Measurements from ENCODE around the gene HEPN1. TPM values are rescaled to one million over a fixed set of nuclear protein-coding genes. Genes with fewer than 3 reads are reported as not detected.

HEPN1 gene
- total RNA-seq, 1 donor from 2014 or later = not detected

- Histone ChIP-seq H3K9me3 (ENCODE audit: insufficient read depth, low read depth, low read length) (no peaks in the 10 kb centered on the region), H3K27me3 (ENCODE audit: insufficient read depth, low read length) (no peaks in the 10 kb centered on the region), H3K27ac (ENCODE audit: low read depth, low read length) (no peak overlapping the region), H3K4me3 (ENCODE audit: insufficient read depth, low read depth, low read length) (no peak overlapping the region), H4K20me1 (ENCODE audit: insufficient read depth, low read length) (no peaks in the 10 kb centered on the region), H3K4me1 (ENCODE audit: insufficient read depth, low read length) (peaks cover 10% of the 10 kb centered on the region), H3K9ac (ENCODE audit: low read length) (no peak overlapping the region), H3K4me2 (ENCODE audit: low read length) (no peak overlapping the region), H3K36me3 (ENCODE audit: insufficient read depth, low read length) (no peaks in the 10 kb centered on the region), H2AFZ (ENCODE audit: low read depth, low read length) (no peak overlapping the region), H3K79me2 (ENCODE audit: insufficient read depth, low read length) (no peaks in the 10 kb centered on the region)
- Mint-ChIP-seq H3K4me3 (ENCODE audit: unreplicated experiment) (no peak overlapping the region), H3K4me1 (ENCODE audit: low read depth, unreplicated experiment) (peaks cover 16% of the 10 kb centered on the region), H3K27ac (ENCODE audit: unreplicated experiment) (no peak overlapping the region), H3K9me3 (ENCODE audit: unreplicated experiment) (peaks cover 2% of the 10 kb centered on the region), H3K36me3 (ENCODE audit: low read depth, unreplicated experiment) (peaks cover 2% of the 10 kb centered on the region), H3K27me3 (ENCODE audit: low read depth, unreplicated experiment) (peaks cover 27% of the 10 kb centered on the region)
- TF ChIP-seq EZH2 (IDR thresholded peaks at IDR 0.05; ENCODE audit: insufficient read depth, low read length) = no peak
- TF ChIP-seq CTCF (IDR thresholded peaks at IDR 0.05; ENCODE audit: insufficient read depth, low read depth, low read length) = no peak
- FAIRE-seq (no peak), DNase-seq (ENCODE audit: low read depth) (no peak)
Observed at GRCh38 chr11:124884869-124885479, 34.1 kb upstream of the HEPN1 start.

GRCh38 chr11:124886476-124886875, 32.6 kb upstream of the HEPN1 start:
- Histone ChIP-seq H4K20me1 (ENCODE audit: insufficient read depth, low read length) (no peaks in the 10 kb centered on the region), H3K9me3 (ENCODE audit: insufficient read depth, low read depth, low read length) (no peaks in the 10 kb centered on the region), H3K27ac (ENCODE audit: low read depth, low read length) (no peak overlapping the region), H3K4me2 (ENCODE audit: low read length) (no peak overlapping the region), H3K9ac (ENCODE audit: low read length) (no peak overlapping the region), H2AFZ (ENCODE audit: low read depth, low read length) (no peak overlapping the region), H3K27me3 (ENCODE audit: insufficient read depth, low read length) (no peaks in the 10 kb centered on the region), H3K36me3 (ENCODE audit: insufficient read depth, low read length) (no peaks in the 10 kb centered on the region), H3K4me3 (ENCODE audit: insufficient read depth, low read depth, low read length) (no peak overlapping the region), H3K4me1 (ENCODE audit: insufficient read depth, low read length) (peaks cover 10% of the 10 kb centered on the region), H3K79me2 (ENCODE audit: insufficient read depth, low read length) (no peaks in the 10 kb centered on the region)
- Mint-ChIP-seq H3K4me3 (ENCODE audit: unreplicated experiment) (no peak overlapping the region), H3K36me3 (ENCODE audit: low read depth, unreplicated experiment) (peaks cover 2% of the 10 kb centered on the region), H3K27me3 (ENCODE audit: low read depth, unreplicated experiment) (peaks cover 28% of the 10 kb centered on the region), H3K4me1 (ENCODE audit: low read depth, unreplicated experiment) (peaks cover 19% of the 10 kb centered on the region), H3K9me3 (ENCODE audit: unreplicated experiment) (peaks cover 2% of the 10 kb centered on the region), H3K27ac (ENCODE audit: unreplicated experiment) (no peak overlapping the region)
- FAIRE-seq = no peak
- TF ChIP-seq EZH2 (IDR thresholded peaks at IDR 0.05; ENCODE audit: insufficient read depth, low read length) (no peak), CTCF (IDR thresholded peaks at IDR 0.05; ENCODE audit: insufficient read depth, low read depth, low read length) (no peak)
- DNase-seq (ENCODE audit: low read depth) = no peak

DNA sequence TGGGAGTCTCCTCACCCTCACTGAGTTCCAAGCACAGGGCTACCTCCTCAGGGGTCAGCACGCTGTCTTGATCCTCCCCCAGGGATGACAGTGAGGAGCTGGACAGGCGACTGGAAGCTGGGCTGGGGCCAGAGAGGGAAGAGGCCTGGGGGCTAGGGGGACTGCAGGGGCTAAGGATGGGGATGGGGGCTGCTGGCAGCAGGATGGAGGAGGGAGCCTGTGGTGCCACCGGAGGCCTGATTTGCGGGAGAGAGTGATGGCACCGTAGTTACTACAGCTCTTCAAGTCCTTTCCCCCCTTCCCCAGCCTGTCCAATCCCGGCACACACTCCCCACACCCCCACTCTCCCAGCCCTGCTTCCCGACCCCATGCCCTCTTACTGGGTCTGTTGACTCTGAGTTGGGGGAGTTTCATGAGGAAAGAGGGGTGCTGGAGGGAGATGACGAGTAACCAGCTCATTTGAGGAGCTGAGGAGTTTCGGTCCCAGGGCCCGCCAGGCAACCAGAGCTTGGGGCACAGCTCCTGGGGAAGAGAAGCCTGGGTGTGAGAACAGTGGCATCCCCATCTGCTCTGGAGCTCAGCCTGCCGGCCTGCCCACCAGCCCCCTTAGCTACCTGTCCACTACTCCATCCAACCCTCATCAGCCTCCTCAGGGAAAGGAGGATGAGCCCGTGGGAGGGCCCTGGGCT, 31.9 kb upstream of the HEPN1 start:
- Histone ChIP-seq H3K79me2 (ENCODE audit: insufficient read depth, low read length) (no peaks in the 10 kb centered on the region), H3K4me2 (ENCODE audit: low read length) (no peak overlapping the region), H3K27ac (ENCODE audit: low read depth, low read length) (no peak overlapping the region), H3K27me3 (ENCODE audit: insufficient read depth, low read length) (no peaks in the 10 kb centered on the region), H4K20me1 (ENCODE audit: insufficient read depth, low read length) (no peaks in the 10 kb centered on the region), H2AFZ (ENCODE audit: low read depth, low read length) (no peak overlapping the region), H3K36me3 (ENCODE audit: insufficient read depth, low read length) (no peaks in the 10 kb centered on the region), H3K4me1 (ENCODE audit: insufficient read depth, low read length) (peaks cover 9% of the 10 kb centered on the region), H3K9ac (ENCODE audit: low read length) (no peak overlapping the region), H3K9me3 (ENCODE audit: insufficient read depth, low read depth, low read length) (no peaks in the 10 kb centered on the region), H3K4me3 (ENCODE audit: insufficient read depth, low read depth, low read length) (no peak overlapping the region)
- H3K27ac Mint-ChIP-seq (ENCODE audit: unreplicated experiment) = no peak overlapping the region
- H3K4me3 Mint-ChIP-seq (ENCODE audit: unreplicated experiment) = no peak overlapping the region
- no peak for FAIRE-seq
- TF ChIP-seq CTCF (IDR thresholded peaks at IDR 0.05; ENCODE audit: insufficient read depth, low read depth, low read length) (no peak), EZH2 (IDR thresholded peaks at IDR 0.05; ENCODE audit: insufficient read depth, low read length) (no peak)
- H3K9me3 Mint-ChIP-seq (ENCODE audit: unreplicated experiment) = peaks cover 2% of the 10 kb centered on the region
- DNase-seq (ENCODE audit: low read depth) = no peak
- peaks cover 18% of the 10 kb centered on the region for H3K4me1 Mint-ChIP-seq (ENCODE audit: low read depth, unreplicated experiment)
- peaks cover 33% of the 10 kb centered on the region for H3K27me3 Mint-ChIP-seq (ENCODE audit: low read depth, unreplicated experiment)
- H3K36me3 Mint-ChIP-seq (ENCODE audit: low read depth, unreplicated experiment) = peaks cover 2% of the 10 kb centered on the region
